GM20431 (cell line): ENCODE measurements around the gene BRD2.

Experiments used
- in situ Hi-C: fragments of 300-500 bp; cut with MseI, MboI; formaldehyde crosslinking; loops from one replicate; pipeline ENCODE4 v1.15.0; 2020; ENCODE audit warnings: low sequenced_read_pairs; ENCODE audit not compliant: unreplicated experiment

The BRD2 gene

GRCh38 chr6:32947552-32948465 lies 20.6 kb upstream of the BRD2 start:
- in situ Hi-C loops: no loop called here

- in situ Hi-C loops: no loop called here
Observed at GRCh38 chr6:32949113-32949512, 19.3 kb upstream of the BRD2 start.

GRCh38 chr6:32950010-32950409 lies 18.4 kb upstream of the BRD2 start:
- in situ Hi-C loops: no loop called here

GRCh38 chr6:32950449-32950848 lies 17.9 kb upstream of the BRD2 start:
- in situ Hi-C loops: no loop called here

- in situ Hi-C loops: no loop called here
Observed at GRCh38 chr6:32952817-32953739, 15.3 kb upstream of the BRD2 start, which contains the start of gene HLA-DMA. TSS of gene HLA-DMA (minus strand) at chr6:32953097. CDS start at chr6:32953036, 61 bp downstream.

GRCh38 chr6:32953775-32954174 lies 14.6 kb upstream of the BRD2 start:
- in situ Hi-C loops: no loop called here

- in situ Hi-C loops: no loop called here
Observed at GRCh38 chr6:32954267-32954666, 14.1 kb upstream of the BRD2 start.

GRCh38 chr6:32954986-32955802 lies 13.2 kb upstream of the BRD2 start:
- in situ Hi-C loops: no loop called here

- in situ Hi-C loops: no loop called here
Observed at GRCh38 chr6:32956176-32956575, 12.2 kb upstream of the BRD2 start.

- in situ Hi-C loops: no loop called here
Observed at GRCh38 chr6:32960563-32960962, 7.8 kb upstream of the BRD2 start.

GRCh38 chr6:32962213-32962826 lies 6.1 kb upstream of the BRD2 start:
- in situ Hi-C loops: no loop called here

- in situ Hi-C loops: no loop called here
Observed at GRCh38 chr6:32963866-32964265, 4.5 kb upstream of the BRD2 start.

- in situ Hi-C loops: no loop called here
Observed at GRCh38 chr6:32964776-32965175, 3.6 kb upstream of the BRD2 start.

GRCh38 chr6:32967151-32968091 lies 973 bp upstream of the BRD2 start:
- in situ Hi-C loops: no loop called here

GRCh38 chr6:32968867-32969684 lies 682 bp downstream of the BRD2 start:
- in situ Hi-C loops: no loop called here

GRCh38 chr6:32969685-32970412 lies 1.5 kb downstream of the BRD2 start:
- in situ Hi-C loops: no loop called here
